ENCODE results near the gene TBX19. TPM values are rescaled to one million over a fixed set of nuclear protein-coding genes. Genes with fewer than 3 reads are reported as not detected.

Gene TBX19
- total RNA-seq, 4 donors from 2014 or later, result 0.54 to 2.9 (median 2.0) TPM

DNA sequence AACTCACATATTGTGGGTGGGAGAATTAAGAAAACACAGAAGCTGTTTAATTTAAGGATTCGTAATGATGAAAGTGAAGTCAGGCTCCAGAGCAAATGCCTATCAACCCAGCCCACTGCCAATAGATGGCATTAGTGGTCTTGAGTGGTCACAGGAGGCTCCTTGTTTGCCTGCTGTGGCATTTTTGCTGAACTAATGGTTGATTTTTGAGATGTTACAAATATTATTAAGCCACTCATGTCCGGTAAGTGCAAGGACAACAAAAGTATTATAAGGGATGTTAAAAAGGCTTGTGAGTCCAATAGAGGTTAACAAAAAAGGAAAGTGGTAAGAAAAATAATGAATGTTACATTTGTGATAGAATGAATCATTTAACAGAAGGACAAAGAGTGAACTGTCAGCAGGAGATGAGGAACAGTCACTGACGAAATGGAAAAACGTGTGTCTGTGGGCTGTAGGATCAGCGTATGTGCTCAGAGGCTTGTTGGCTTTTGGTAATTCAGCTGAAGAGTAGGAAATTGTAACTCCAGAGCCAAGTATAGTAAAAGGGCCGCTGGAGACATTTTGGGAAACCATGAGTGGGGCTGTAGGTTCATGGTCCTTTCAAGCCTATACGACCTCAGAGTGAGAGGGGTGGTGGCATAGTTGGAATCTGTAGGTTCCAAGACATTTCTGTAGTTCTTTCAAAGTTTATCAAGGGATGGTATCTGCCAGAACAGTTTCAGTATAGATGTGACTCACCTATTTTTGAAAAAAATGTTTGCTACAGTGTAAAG lies 43.7 kb upstream of the TBX19 start:
- no peaks in the 10 kb centered on the region for H3K9me3 ChIP-seq
- no peak overlapping the region for H3K4me3 ChIP-seq (replicated peaks in 1 of 3)
- intact Hi-C loops (cut with DNase I), result no loop called here
- TF ChIP-seq POLR2A (IDR thresholded peaks at IDR 0.05), result no peak
- TF ChIP-seq, protein P1, sequence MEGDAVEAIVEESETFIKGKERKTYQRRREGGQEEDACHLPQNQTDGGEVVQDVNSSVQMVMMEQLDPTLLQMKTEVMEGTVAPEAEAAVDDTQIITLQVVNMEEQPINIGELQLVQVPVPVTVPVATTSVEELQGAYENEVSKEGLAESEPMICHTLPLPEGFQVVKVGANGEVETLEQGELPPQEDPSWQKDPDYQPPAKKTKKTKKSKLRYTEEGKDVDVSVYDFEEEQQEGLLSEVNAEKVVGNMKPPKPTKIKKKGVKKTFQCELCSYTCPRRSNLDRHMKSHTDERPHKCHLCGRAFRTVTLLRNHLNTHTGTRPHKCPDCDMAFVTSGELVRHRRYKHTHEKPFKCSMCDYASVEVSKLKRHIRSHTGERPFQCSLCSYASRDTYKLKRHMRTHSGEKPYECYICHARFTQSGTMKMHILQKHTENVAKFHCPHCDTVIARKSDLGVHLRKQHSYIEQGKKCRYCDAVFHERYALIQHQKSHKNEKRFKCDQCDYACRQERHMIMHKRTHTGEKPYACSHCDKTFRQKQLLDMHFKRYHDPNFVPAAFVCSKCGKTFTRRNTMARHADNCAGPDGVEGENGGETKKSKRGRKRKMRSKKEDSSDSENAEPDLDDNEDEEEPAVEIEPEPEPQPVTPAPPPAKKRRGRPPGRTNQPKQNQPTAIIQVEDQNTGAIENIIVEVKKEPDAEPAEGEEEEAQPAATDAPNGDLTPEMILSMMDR (IDR thresholded peaks at IDR 0.05), result no peak
- WGBS, 2 donors, result 89 to 92% methylated on average over 7 of the region's 7 CpGs
- H3K27ac ChIP-seq, result no peak overlapping the region
- H3K36me3 ChIP-seq, result peaks cover 26 to 40% of the 10 kb centered on the region in 2 donors
- H3K4me1 ChIP-seq, result peaks cover 9 to 16% of the 10 kb centered on the region in 2 donors
- no peaks in the 10 kb centered on the region for H3K27me3 ChIP-seq
- no peak for DNase-seq

DNA sequence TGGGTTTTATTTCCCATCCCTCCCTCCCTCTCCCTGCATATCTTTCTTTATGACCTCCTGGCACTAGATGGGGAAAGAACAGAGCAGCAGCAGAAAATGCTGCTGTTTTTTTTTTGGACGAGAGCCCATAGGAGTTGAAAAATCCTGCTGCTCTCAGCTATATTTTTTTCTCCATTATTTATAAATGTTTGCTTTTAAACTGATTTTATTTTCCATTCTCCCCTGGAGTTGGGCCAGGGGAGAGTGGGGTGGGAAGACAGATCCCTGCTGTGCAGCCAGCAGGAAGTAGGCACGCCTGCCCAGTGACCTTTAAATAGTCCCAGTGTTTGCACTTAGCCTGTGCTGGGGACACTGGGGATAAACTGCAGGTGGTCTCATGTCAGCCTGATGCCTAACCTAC lies 37.5 kb upstream of the TBX19 start:
- peaks cover 3 to 19% of the 10 kb centered on the region in 2 donors for H3K4me1 ChIP-seq
- WGBS, 2 donors, result 46 to 62% methylated on average over 2 of the region's 2 CpGs
- H3K27me3 ChIP-seq, result no peaks in the 10 kb centered on the region
- peaks cover 29 to 44% of the 10 kb centered on the region in 2 donors for H3K36me3 ChIP-seq
- DNase-seq, result peak in 1 of 2 donors; percentile 18
- intact Hi-C loops (cut with DNase I), result no loop called here
- TF ChIP-seq, protein P1 (IDR thresholded peaks at IDR 0.05), result no peak
- no peak for TF ChIP-seq POLR2A (IDR thresholded peaks at IDR 0.05)
- no peak overlapping the region for H3K4me3 ChIP-seq (replicated peaks in 1 of 3)
- H3K9me3 ChIP-seq, result no peaks in the 10 kb centered on the region
- H3K27ac ChIP-seq, result peak overlapping the region in 2 of 3 donors; percentile 56 to 67

DNA sequence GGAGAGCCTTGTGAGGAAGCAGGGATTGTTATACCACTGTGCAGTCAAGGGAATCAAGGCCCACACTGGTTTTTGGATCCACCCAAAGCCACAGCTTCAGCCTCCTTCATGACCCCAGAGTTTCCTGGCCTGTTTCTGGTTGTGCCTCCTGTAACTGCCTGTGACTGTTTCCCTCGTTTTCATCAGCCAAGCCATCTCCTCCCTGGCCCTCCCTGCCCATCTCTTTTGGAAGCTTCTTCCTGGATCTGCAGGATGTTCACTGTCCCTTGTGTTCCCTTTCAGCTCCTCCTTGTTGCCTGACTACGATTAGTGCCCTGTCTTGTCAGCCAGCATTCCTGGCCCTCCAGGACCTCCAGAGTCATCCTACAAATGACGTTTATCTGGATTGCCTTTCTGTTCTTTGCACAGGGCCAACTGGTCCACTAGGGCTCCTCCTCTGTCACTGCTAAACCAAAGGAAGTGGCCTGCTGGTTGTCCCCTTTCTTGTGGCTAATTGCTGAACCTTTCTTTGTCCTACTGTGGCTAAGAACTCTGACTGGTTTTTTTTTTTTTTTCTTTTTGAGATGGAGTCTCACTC lies 37.0 kb upstream of the TBX19 start:
- no peaks in the 10 kb centered on the region for H3K9me3 ChIP-seq
- H3K27me3 ChIP-seq, result no peaks in the 10 kb centered on the region
- intact Hi-C loops (cut with DNase I), result no loop called here
- no peak for DNase-seq
- TF ChIP-seq POLR2A (IDR thresholded peaks at IDR 0.05), result no peak
- TF ChIP-seq, protein P1 (IDR thresholded peaks at IDR 0.05), result no peak
- peaks cover 29 to 39% of the 10 kb centered on the region in 2 donors for H3K36me3 ChIP-seq
- H3K4me3 ChIP-seq (replicated peaks in 1 of 3), result no peak overlapping the region
- peak overlapping the region; percentile 9 to 67 (median 56) for H3K27ac ChIP-seq
- WGBS, 2 donors, result 55 to 61% methylated on average over 3 of the region's 3 CpGs
- peaks cover 3 to 19% of the 10 kb centered on the region in 2 donors for H3K4me1 ChIP-seq

DNA sequence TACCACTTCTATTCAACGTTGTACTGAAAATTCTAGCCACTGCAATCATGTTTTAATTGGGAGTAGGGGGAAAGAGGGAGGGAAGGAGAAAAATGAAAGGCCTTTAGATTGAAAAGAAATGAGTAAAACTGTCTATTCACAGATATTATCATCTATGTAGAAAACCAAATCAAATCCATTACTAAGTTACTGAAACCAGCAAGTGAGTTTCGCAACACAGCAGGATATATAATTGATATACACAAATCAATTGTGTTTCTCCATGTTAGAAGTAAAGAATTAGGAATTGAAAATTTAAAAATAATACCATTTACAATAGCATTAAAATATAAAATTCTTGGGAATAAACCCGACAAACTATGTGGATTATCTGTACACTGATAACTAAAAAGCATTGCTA lies 35.6 kb upstream of the TBX19 start:
- Histone ChIP-seq H3K9me3 (no peaks in the 10 kb centered on the region), H3K27me3 (no peaks in the 10 kb centered on the region), H3K36me3 (peaks cover 27 to 36% of the 10 kb centered on the region in 2 donors), H3K4me1 (peaks cover 3 to 19% of the 10 kb centered on the region in 2 donors), H3K4me3 (replicated peaks in 1 of 3) (no peak overlapping the region), H3K27ac (no peak overlapping the region)
- intact Hi-C loops (cut with DNase I), result no loop called here
- no peak for DNase-seq
- 94 to 96% methylated on average over 3 of the region's 3 CpGs for WGBS, 2 donors
- no peak for TF ChIP-seq POLR2A (IDR thresholded peaks at IDR 0.05)
- TF ChIP-seq, protein P1 (IDR thresholded peaks at IDR 0.05), result no peak

DNA sequence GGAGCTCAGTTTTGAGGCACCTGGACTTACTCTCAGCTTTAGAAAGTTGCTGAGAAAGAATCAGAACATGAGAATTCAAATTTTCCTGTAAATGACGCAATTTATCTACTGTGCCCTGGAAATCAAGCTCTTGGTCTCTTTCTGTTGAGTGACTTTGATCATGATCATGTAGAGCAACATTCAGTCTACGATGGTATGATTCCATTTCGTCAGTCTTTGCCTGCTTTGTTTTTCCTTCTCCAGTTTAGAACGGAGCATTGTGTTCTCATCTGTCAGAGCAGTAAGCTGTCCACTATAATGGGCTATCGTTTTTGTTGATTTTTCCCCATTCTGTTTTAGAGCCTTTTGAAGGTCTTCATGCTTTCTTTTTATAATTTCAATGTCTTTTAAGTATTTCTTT lies 34.2 kb upstream of the TBX19 start:
- DNase-seq, result no peak
- H3K27me3 ChIP-seq, result no peaks in the 10 kb centered on the region
- TF ChIP-seq, protein P1 (IDR thresholded peaks at IDR 0.05), result no peak
- TF ChIP-seq POLR2A (IDR thresholded peaks at IDR 0.05), result no peak
- 87 to 89% methylated on average over 5 of the region's 5 CpGs for WGBS, 2 donors
- H3K36me3 ChIP-seq, result peaks cover 36 to 37% of the 10 kb centered on the region in 2 donors
- H3K27ac ChIP-seq, result no peak overlapping the region
- H3K4me3 ChIP-seq (replicated peaks in 1 of 3), result no peak overlapping the region
- intact Hi-C loops (cut with DNase I), result no loop called here
- no peaks in the 10 kb centered on the region for H3K9me3 ChIP-seq
- H3K4me1 ChIP-seq, result peaks cover 3 to 19% of the 10 kb centered on the region in 2 donors

Measured in thyroid gland (tissue), 4 donors.